NCI-H446 treated with DMSO at 0.1 percent for 48 hours (cell line): Measurements from ENCODE around the gene MACROH2A1.

Experiments used
- DNase-seq: peaks from one replicate; lab custom pipeline; 2025; lab: John Stamatoyannopoulos, UW

MACROH2A1 gene

GRCh38 chr5:135353952-135354721 lies 44.9 kb downstream of the MACROH2A1 start:
- no peak for DNase-seq

GRCh38 chr5:135350536-135350935 lies 48.5 kb downstream of the MACROH2A1 start:
- no peak for DNase-seq

- DNase-seq: no peak
These were observed 49.1 kb downstream of the MACROH2A1 start for GRCh38 chr5:135349886-135350285.

GRCh38 chr5:135349451-135349850 lies 49.6 kb downstream of the MACROH2A1 start:
- DNase-seq: no peak

GRCh38 chr5:135348918-135349317 lies 50.1 kb downstream of the MACROH2A1 start:
- no peak for DNase-seq

- no peak for DNase-seq
These were observed 51.6 kb downstream of the MACROH2A1 start for GRCh38 chr5:135347392-135347791.

GRCh38 chr5:135345956-135346731 lies 52.9 kb downstream of the MACROH2A1 start:
- no peak for DNase-seq

GRCh38 chr5:135344349-135344748 lies 54.7 kb downstream of the MACROH2A1 start:
- no peak for DNase-seq

GRCh38 chr5:135343413-135343812 lies 55.6 kb downstream of the MACROH2A1 start:
- DNase-seq: no peak

- DNase-seq: no peak
These were observed 56.5 kb downstream of the MACROH2A1 start for GRCh38 chr5:135342551-135342875.

GRCh38 chr5:135341696-135342550 lies 57.1 kb downstream of the MACROH2A1 start:
- no peak for DNase-seq

- DNase-seq: no peak
These were observed 57.9 kb downstream of the MACROH2A1 start for GRCh38 chr5:135341016-135341666.

- no peak for DNase-seq
These were observed 58.5 kb downstream of the MACROH2A1 start for GRCh38 chr5:135340568-135340967.

- no peak for DNase-seq
These were observed 59.4 kb downstream of the MACROH2A1 start for GRCh38 chr5:135339623-135340022.

- DNase-seq: no peak
These were observed 59.8 kb downstream of the MACROH2A1 start for GRCh38 chr5:135339189-135339588.

- no peak for DNase-seq
These were observed 62.0 kb downstream of the MACROH2A1 start for GRCh38 chr5:135337064-135337463.

- DNase-seq: no peak
These were observed 63.8 kb downstream of the MACROH2A1 start for GRCh38 chr5:135335031-135335828.

- DNase-seq: no peak
These were observed 65.1 kb downstream of the MACROH2A1 start for GRCh38 chr5:135333732-135334515.

- DNase-seq: no peak
These were observed 66.4 kb downstream of the MACROH2A1 start for GRCh38 chr5:135332519-135333150.

- no peak for DNase-seq
These were observed 67.4 kb downstream of the MACROH2A1 start for GRCh38 chr5:135331612-135332011.
